ENCODE measurements around the gene HOXD12. TPM values are rescaled to one million over a fixed set of nuclear protein-coding genes. Genes with fewer than 3 reads are reported as not detected.

HOXD12 gene
- total and polyA plus RNA-seq, 2 experiments from 2014 or later, result not detected

GRCh38 chr2:176117823-176118371 lies 18.3 kb downstream of the HOXD12 start:
- TF ChIP-seq CREB1 (CRISPR knock-in tag; IDR thresholded peaks at IDR 0.05; ENCODE audit: low read depth), result no peak
- TF ChIP-seq REST (IDR thresholded peaks at IDR 0.05; ENCODE audit: unreplicated experiment), result no peak
- TF ChIP-seq ZNF462 (CRISPR knock-in tag; IDR thresholded peaks at IDR 0.05), result no peak
- TF ChIP-seq EZH2 (IDR thresholded peaks at IDR 0.05; ENCODE audit: low read depth, unreplicated experiment), result no peak
- no peak for TF ChIP-seq NANOG (IDR thresholded peaks at IDR 0.05; ENCODE audit: borderline replicate concordance)
- TF ChIP-seq CTCF (conservative IDR thresholded peaks at IDR 0.05; ENCODE audit: low read depth in 2 of 2), result no peak
- TF ChIP-seq POLR2AphosphoS5 (IDR thresholded peaks at IDR 0.05; ENCODE audit: low read depth), result no peak
- no peak for TF ChIP-seq ZNF114 (CRISPR knock-in tag; IDR thresholded peaks at IDR 0.05)
- TF ChIP-seq, protein P1, sequence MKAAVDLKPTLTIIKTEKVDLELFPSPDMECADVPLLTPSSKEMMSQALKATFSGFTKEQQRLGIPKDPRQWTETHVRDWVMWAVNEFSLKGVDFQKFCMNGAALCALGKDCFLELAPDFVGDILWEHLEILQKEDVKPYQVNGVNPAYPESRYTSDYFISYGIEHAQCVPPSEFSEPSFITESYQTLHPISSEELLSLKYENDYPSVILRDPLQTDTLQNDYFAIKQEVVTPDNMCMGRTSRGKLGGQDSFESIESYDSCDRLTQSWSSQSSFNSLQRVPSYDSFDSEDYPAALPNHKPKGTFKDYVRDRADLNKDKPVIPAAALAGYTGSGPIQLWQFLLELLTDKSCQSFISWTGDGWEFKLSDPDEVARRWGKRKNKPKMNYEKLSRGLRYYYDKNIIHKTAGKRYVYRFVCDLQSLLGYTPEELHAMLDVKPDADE (IDR thresholded peaks at IDR 0.05), result no peak
- no peak for TF ChIP-seq ZNF331 (CRISPR knock-in tag; IDR thresholded peaks at IDR 0.05; ENCODE audit: low read depth)
- no peak for TF ChIP-seq EZH2phosphoT487 (IDR thresholded peaks at IDR 0.05; ENCODE audit: unreplicated experiment)
- TF ChIP-seq JUNB (IDR thresholded peaks at IDR 0.05; ENCODE audit: unreplicated experiment), result no peak
- TF ChIP-seq STAT1 (IDR thresholded peaks at IDR 0.05; ENCODE audit: unreplicated experiment), result no peak
- peaks cover 100% of the 10 kb centered on the region for H3K27me3 Mint-ChIP-seq (ENCODE audit: insufficient read depth, low read depth, poor library complexity)
- H3K27ac Mint-ChIP-seq, result no peak overlapping the region
- ATAC-seq (no peak), DNase-seq (ENCODE audit: low spot score) (no peak)
- no peak overlapping the region for H3K4me3 Mint-ChIP-seq
- peaks cover 11% of the 10 kb centered on the region for H3K4me1 Mint-ChIP-seq
- H2AFZ ChIP-seq, result no peak overlapping the region
- no peak overlapping the region for H3K4me3 ChIP-seq
- H3K27ac ChIP-seq (ENCODE audit: low read depth), result no peak overlapping the region
- peaks cover 14% of the 10 kb centered on the region for H3K9me3 Mint-ChIP-seq
- peaks cover 100% of the 10 kb centered on the region for H3K27me3 ChIP-seq (ENCODE audit: insufficient read depth)
- H3K36me3 ChIP-seq (ENCODE audit: insufficient read depth), result no peaks in the 10 kb centered on the region
- peaks cover 26% of the 10 kb centered on the region for H4K20me1 ChIP-seq (replicated peaks; ENCODE audit: insufficient read depth)
- H3K4me2 ChIP-seq, result no peak overlapping the region
- H3K36me3 Mint-ChIP-seq (ENCODE audit: low read depth), result peaks cover 8% of the 10 kb centered on the region; the same call in 2 of the 3 replicates
- H3F3A ChIP-seq (replicated peaks; ENCODE audit: low read depth), result peaks cover 48% of the 10 kb centered on the region
- no peaks in the 10 kb centered on the region for H3K9me2 ChIP-seq (ENCODE audit: insufficient read depth)
- peaks cover 44% of the 10 kb centered on the region for H3K4me1 ChIP-seq (ENCODE audit: insufficient read depth)
- no peaks in the 10 kb centered on the region for H3K79me2 ChIP-seq (replicated peaks; ENCODE audit: insufficient read depth)
